Natural killer cell (primary cell): ENCODE measurements around the gene FILIP1L. TPM values are rescaled to one million over a fixed set of nuclear protein-coding genes. Genes with fewer than 3 reads are reported as not detected.

Experiments used
- ATAC-seq, 3 donors: fragments of 150-1000 bp in 2 of 3; fragments of 200-7000 bp in 1 of 3; cut with Tn5 transposase; 1 replicate in 1 of 3; 2 replicates in 2 of 3; pipeline ENCODE4 v1.10.0; 2021; ENCODE audit warnings: mild to moderate bottlenecking in 2 of 3, moderate library complexity in 2 of 3
- DNase-seq, 2 donors: peaks; one replicate each; pipeline versions ENCODE4 v3.0.0 to v3.0.0-alpha.2; 2013 to 2021; ENCODE audit warnings: mixed read lengths in 1 of 2
- H3K27ac ChIP-seq: one replicate; pipeline ENCODE4 v1.5.1; 2013; ENCODE audit warnings: mild to moderate bottlenecking, low read length
- H3K27me3 ChIP-seq: one replicate; pipeline ENCODE4 v1.6.1; 2013; ENCODE audit warnings: low read length; ENCODE audit not compliant: control insufficient read depth, insufficient read depth
- H3K36me3 ChIP-seq: one replicate; pipeline ENCODE4 v1.6.1; 2013; ENCODE audit warnings: low read length; ENCODE audit not compliant: control insufficient read depth, insufficient read depth
- H3K4me1 ChIP-seq: one replicate; pipeline ENCODE4 v1.6.1; 2013; ENCODE audit warnings: low read length; ENCODE audit not compliant: control insufficient read depth, insufficient read depth
- H3K4me3 ChIP-seq: one replicate; pipeline ENCODE4 v1.5.1; 2013; ENCODE audit warnings: low read length
- H3K9me3 ChIP-seq: one replicate; pipeline ENCODE4 v1.6.1; 2013; ENCODE audit warnings: low read length; ENCODE audit not compliant: control insufficient read depth, insufficient read depth
- H3K27ac Mint-ChIP-seq, 2 donors: one replicate each; pipeline ENCODE4 v1.8.0; 2022; ENCODE audit warnings: mild to moderate bottlenecking in 2 of 2, mixed read lengths in 2 of 2, moderate library complexity in 1 of 2
- H3K27me3 Mint-ChIP-seq, 2 donors: one replicate each; pipeline ENCODE4 v1.8.0; 2022; ENCODE audit warnings: low read depth in 2 of 2, mixed read lengths in 2 of 2
- H3K36me3 Mint-ChIP-seq: one replicate; pipeline ENCODE4 v1.8.0; 2022; ENCODE audit warnings: mixed read lengths
- H3K4me1 Mint-ChIP-seq, 2 donors: one replicate each; pipeline ENCODE4 v1.8.0; 2022; ENCODE audit warnings: mixed read lengths in 2 of 2
- H3K4me3 Mint-ChIP-seq: one replicate; pipeline ENCODE4 v1.8.0; 2022; ENCODE audit warnings: mild to moderate bottlenecking, moderate library complexity, mixed read lengths
- H3K9me3 Mint-ChIP-seq, 2 donors: one replicate each; pipeline ENCODE4 v1.8.0; 2022; ENCODE audit warnings: mixed read lengths in 2 of 2
- CTCF ChIP-seq: fragments of 200-600 bp; IDR thresholded peaks from one replicate; pipeline ENCODE4 v1.8.0; 2022; ENCODE audit warnings: antibody characterized with exemption
- WGBS: methylation state at CpG from one replicate; pipeline ENCODE4 v1.1.7; 2013; ENCODE audit warnings: missing lambda C conversion rate; ENCODE audit not compliant: insufficient coverage; 5-methylcytosine and 5-hydroxymethylcytosine counted together
- intact Hi-C: fragments of 100-400 bp; cut with micrococcal nuclease; formaldehyde crosslinking; loops from one replicate; pipeline ENCODE4 v1.14.2; 2022
- total RNA-seq, 4 donors: library from RNA; stranded (reverse); fragments of 120-200 nt in 1 of 4; gene quantifications; one replicate each; pipeline versions ENCODE4 v1.2.3 to v1.2.4, GENCODE V29; 2013 to 2022

FILIP1L gene
- total RNA-seq, 3 donors from 2014 or later (not counting 1 experiment from before 2014, with no cell fraction given) = 0.12 TPM; not detected in 2

GRCh38 chr3:99871231-99872045 is 242.9 kb downstream of the FILIP1L start:
- intact Hi-C loops = no loop called here

GRCh38 chr3:99870712-99871111 is 243.6 kb downstream of the FILIP1L start:
- intact Hi-C loops = no loop called here
- H3K4me1 Mint-ChIP-seq = peaks cover 18 to 20% of the 10 kb centered on the region in 2 donors
- H3K9me3 Mint-ChIP-seq = no peaks in the 10 kb centered on the region
- DNase-seq (no peak), ATAC-seq (no peak)
- H3K4me3 Mint-ChIP-seq = no peak overlapping the region
- Histone ChIP-seq H3K4me3 (no peak overlapping the region), H3K4me1 (peaks cover 3% of the 10 kb centered on the region), H3K27me3 (peaks cover 22% of the 10 kb centered on the region), H3K9me3 (no peaks in the 10 kb centered on the region), H3K36me3 (no peaks in the 10 kb centered on the region), H3K27ac (no peak overlapping the region)
- WGBS = 95% methylated on average over 1 of the region's 2 CpGs
- H3K27ac Mint-ChIP-seq = no peak overlapping the region
- H3K27me3 Mint-ChIP-seq = peaks cover 0 to 18% of the 10 kb centered on the region in 2 donors
- H3K36me3 Mint-ChIP-seq = no peaks in the 10 kb centered on the region
- TF ChIP-seq CTCF = no peak

More at GRCh38 chr3:99871231-99872045, 242.9 kb downstream of the FILIP1L start:
- DNase-seq (no peak), ATAC-seq (no peak)
- Histone ChIP-seq H3K27ac (no peak overlapping the region), H3K4me1 (peaks cover 5% of the 10 kb centered on the region), H3K27me3 (peaks cover 22% of the 10 kb centered on the region), H3K9me3 (no peaks in the 10 kb centered on the region), H3K4me3 (no peak overlapping the region), H3K36me3 (no peaks in the 10 kb centered on the region)
- Mint-ChIP-seq H3K9me3 (no peaks in the 10 kb centered on the region), H3K4me1 (peaks cover 15 to 16% of the 10 kb centered on the region in 2 donors), H3K27ac (no peak overlapping the region), H3K4me3 (no peak overlapping the region), H3K36me3 (no peaks in the 10 kb centered on the region), H3K27me3 (peaks cover 0 to 18% of the 10 kb centered on the region in 2 donors)
- TF ChIP-seq CTCF = no peak
- 100% methylated on average over 3 of the region's 4 CpGs for WGBS

GRCh38 chr3:99869621-99870020 is 244.7 kb downstream of the FILIP1L start:
- Mint-ChIP-seq H3K9me3 (no peaks in the 10 kb centered on the region), H3K4me1 (peaks cover 15 to 16% of the 10 kb centered on the region in 2 donors), H3K4me3 (no peak overlapping the region), H3K27me3 (peaks cover 0 to 18% of the 10 kb centered on the region in 2 donors), H3K36me3 (no peaks in the 10 kb centered on the region), H3K27ac (no peak overlapping the region)
- no peak for ATAC-seq
- no peak overlapping the region for H3K27ac ChIP-seq
- no peaks in the 10 kb centered on the region for H3K4me1 ChIP-seq
- no peak for DNase-seq
- no peak for TF ChIP-seq CTCF
- H3K4me3 ChIP-seq = no peak overlapping the region
- H3K9me3 ChIP-seq = no peaks in the 10 kb centered on the region
- H3K36me3 ChIP-seq = no peaks in the 10 kb centered on the region
- 100% methylated on average over 1 of the region's 1 CpG for WGBS
- peaks cover 18% of the 10 kb centered on the region for H3K27me3 ChIP-seq
- intact Hi-C loops = no loop called here
